Ramos (cell line): ENCODE results near the gene PGS1.

ENCODE experiments used
- in situ Hi-C: fragments of 300-500 bp; cut with MboI; formaldehyde crosslinking; loops from one replicate; pipeline ENCODE4 v1.14.3; 2022; ENCODE audit warnings: low sequenced_read_pairs; ENCODE audit not compliant: unreplicated experiment

PGS1 gene

GRCh38 chr17:78346605-78347250 lies 31.7 kb upstream of the PGS1 start:
- in situ Hi-C loops, result no loop called here

GRCh38 chr17:78347453-78347852 lies 31.0 kb upstream of the PGS1 start:
- in situ Hi-C loops, result no loop called here

GRCh38 chr17:78348055-78348770 lies 30.2 kb upstream of the PGS1 start:
- in situ Hi-C loops, result no loop called here

DNA sequence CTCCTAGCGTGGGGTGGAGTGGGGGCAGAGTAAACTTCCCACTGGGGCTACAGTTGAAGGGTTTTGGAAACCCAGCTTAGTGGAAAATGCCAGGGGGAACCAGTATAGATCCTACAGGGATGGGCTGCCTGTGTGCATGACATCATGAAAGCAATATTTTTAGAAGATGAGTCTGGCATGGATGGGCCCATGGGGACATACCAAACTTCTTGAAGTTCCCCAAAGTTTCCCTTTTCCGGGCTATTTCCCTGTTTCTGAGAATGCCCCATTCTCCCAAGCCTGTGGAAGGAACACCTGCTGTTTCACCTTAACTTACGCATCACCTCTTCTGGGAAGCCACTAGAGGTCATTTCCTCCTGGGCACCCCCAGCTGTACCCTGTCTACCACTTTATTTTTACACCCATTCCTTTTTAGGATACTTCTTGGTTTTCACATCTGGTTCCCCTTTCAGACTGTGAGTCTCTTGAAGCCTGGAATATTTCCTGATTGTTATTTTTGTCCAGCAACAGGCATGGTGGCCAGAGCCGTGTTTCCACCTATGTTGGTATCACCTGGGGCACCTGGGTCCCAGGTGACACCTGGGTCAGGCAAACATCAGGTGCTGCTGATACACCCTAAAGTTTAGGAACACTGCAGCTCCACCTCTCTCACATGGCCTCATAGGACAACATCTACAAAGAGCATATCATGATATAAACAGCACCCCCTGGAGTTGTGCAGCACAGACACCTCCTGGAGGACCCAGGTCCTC lies 28.4 kb upstream of the PGS1 start:
- in situ Hi-C loops, result no loop called here

GRCh38 chr17:78351449-78352006 lies 26.9 kb upstream of the PGS1 start:
- in situ Hi-C loops, result no loop called here

GRCh38 chr17:78353834-78354233 lies 24.6 kb upstream of the PGS1 start:
- in situ Hi-C loops, result no loop called here

DNA sequence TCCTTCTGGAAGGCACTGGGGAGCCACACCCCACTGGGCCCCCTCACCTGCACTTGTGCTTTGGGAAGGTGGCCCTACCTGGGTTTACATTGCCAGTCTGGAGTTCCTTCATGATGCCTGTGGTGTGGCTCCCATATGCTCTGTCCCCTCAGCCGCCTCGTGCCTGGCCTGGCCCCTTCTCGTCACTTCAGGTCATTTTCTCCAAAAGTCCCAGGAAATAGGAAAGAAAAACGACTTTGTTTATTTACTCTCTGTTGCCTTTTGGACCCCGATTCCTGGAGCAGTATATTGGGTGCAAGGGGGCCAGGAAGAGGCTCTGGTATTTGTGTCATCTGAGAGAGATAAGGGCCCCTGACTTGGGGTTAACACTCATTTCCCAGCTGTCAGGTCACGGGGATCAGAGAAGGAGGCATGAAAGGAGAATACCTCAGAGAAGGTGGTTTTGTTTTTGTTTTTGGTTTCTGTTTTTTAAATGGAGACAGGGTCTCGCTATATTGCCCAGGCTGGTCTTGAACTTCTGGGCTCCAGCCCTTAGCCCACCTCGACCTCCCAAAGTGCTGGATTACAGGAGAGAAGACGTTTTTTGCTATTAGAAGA lies 23.3 kb upstream of the PGS1 start:
- in situ Hi-C loops, result no loop called here

GRCh38 chr17:78355701-78356100 lies 22.7 kb upstream of the PGS1 start:
- in situ Hi-C loops, result no loop called here

DNA sequence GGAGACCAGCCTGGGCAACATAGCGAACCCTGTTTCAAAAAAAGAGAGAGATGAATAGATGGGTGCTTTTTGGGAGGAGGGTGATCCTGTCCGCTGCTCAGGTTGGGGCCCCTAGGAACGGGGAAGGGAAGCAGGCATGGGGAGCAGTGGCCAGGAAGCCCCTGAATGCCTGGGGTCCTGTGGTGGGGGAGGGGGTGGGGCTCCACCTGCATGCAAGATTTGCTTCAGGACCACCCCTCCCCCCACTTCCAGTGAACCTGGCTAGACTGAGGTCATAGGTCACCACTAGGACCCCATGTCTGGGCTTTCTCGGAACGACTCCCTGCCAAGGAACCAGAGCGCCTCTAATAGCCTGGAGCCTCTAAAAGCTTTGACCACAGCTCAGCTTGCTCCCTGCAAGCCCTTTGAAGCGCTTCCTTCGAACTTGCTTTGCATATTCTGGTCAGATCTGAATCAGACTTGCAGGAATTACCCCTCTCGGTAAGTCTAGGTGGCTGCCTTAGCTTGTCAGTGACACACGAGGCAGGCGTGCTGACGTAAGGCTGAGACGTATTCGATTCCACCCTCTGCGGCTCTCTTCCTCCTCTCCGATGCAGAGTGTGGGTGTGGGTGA lies 22.2 kb upstream of the PGS1 start:
- in situ Hi-C loops, result no loop called here

- in situ Hi-C loops, result no loop called here
Measured at GRCh38 chr17:78357177-78357586, 21.3 kb upstream of the PGS1 start.

- in situ Hi-C loops, result no loop called here
Measured at GRCh38 chr17:78357672-78358537, 20.5 kb upstream of the PGS1 start.

DNA sequence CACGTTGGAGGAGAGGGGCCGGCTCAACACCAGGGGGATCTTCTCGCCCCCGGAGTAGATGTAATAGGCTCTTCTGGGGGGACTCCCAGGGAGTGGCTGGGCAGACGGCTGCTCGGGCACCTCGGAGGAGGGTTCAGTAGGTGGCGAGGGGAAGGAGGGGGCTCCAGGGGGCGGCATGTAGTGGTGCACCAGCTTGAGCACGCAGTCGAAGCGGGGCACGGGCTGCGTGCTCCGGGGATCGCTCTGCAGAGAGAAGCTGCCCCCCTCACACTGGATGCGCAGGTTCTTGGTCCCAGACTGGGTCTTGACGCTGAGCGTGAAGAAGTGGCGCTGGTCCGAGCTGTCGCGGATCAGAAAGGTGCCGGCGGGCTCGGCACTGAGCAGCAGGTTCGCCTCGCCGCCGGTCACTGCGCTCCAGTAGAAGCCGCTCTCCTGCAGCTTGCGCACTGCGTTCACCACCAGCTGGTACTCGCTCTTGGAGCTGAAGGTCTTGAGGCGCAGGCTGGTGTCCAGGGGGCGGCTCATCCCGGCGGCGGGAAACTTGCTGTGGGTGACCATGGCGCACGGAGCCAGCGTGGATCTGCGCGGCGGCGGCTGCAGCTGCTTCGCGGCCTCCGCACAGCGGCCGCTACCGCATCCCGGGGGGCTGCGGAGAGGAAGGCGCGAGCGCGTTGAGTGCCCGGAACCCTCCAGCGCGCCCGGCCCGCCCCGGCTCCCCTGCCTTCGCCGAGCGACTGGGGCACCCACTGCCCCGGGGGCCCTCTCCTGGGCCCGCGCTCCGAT lies 19.7 kb upstream of the PGS1 start:
- in situ Hi-C loops, result no loop called here

DNA sequence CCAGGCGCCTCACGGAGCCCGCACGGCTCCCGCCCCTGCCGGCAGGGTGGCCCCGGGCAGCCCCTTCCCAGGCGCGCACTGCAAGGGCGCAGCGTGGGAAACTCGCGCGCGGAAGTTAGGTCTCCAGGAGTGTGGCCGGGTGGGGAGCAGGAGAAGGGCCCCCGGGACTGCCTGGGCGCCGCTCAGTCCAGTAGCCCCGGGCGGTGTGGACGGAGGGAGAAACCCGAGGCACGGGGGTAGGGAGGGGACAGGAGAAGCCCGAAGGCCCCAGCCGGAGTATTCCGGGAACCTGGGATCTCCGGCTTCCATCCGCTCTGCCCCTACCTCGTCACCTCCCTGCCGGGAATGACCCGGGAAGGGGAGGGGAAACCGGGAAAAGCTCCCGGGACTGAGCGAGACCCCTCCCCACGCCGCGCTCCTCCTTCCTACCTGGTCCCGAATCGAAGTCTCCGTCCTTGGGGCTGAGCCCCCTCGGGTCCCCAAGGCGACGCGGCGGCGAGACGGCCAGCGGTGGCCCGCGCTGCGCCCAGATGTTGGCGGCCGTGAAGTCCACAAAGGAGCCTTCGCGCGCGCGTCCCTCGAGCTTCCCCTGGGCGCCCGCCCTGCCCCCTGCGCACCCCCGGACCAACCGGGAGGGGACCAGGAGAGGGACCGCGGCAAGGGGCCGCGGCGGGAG lies 19.0 kb upstream of the PGS1 start:
- in situ Hi-C loops, result no loop called here

- in situ Hi-C loops, result no loop called here
Measured at GRCh38 chr17:78359997-78360370, 18.5 kb upstream of the PGS1 start, which contains the start of gene SOCS3. Gene SOCS3 (minus strand): TSS chr17:78360077. CDS start chr17:78359095, 982 bp downstream.

DNA sequence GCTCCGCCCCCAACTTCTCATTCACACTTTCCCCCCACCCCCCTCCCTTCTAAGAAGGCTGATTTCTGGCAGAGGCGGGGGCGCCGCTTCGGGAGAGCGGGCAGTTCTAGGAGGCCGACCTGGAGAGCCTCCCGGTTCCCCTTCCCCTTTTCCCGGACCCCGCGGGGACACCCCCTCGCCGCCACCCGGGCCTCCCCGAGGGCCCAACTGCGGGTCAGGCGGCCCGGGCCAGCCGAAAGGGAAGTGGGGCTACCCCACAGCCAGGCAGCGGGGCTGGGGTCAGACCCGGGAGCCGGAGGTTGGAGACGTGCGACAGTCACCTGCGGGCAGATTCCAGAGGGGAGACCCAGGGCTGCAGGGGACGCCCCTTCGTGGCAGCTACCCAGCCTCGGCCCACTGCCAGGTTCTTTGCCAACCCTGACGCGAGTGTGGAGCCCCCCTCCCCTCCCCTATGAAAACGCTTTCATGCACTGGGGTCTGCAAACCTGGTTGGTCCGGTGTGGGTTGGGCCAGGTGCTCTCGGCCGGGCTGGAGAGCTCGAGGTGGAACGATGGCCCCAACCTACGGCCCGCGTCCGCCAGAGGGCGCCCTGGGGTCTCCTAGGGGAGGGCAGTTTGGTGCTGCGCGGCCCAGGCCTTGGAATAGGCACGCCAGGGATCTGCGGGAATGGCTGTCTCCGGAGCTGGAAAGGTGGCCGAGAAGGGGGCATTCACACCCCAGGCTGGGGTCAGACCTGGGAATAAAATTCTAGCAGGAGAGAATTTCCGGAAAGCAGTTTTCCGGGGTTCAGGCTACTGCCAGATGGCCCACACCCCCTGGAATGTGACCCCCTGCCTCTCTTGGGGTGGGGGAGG lies 17.9 kb upstream of the PGS1 start:
- in situ Hi-C loops, result no loop called here

DNA sequence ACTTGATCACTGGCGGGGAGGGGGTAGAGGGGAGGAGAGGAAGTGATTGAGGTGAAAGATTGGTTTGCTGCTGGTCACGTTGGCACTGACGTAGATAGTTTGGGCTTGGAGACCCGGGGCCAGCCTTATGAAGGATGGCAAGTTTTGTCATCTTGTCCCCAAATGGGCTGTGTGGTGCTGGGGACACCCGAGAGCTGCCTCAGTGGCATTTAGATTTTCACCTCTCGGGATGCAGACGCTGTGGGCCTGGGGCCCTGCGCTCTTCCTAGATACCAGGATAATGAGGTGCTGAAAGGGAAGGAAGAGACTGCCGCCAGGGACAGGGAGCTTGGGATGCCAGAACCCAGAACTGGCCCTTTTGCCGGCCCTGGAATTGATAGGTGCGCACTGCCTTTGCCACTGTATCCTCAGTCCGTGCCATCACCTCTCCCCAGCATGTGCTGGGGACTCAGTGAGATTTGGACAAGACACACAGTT lies 17.2 kb upstream of the PGS1 start:
- in situ Hi-C loops, result no loop called here

DNA sequence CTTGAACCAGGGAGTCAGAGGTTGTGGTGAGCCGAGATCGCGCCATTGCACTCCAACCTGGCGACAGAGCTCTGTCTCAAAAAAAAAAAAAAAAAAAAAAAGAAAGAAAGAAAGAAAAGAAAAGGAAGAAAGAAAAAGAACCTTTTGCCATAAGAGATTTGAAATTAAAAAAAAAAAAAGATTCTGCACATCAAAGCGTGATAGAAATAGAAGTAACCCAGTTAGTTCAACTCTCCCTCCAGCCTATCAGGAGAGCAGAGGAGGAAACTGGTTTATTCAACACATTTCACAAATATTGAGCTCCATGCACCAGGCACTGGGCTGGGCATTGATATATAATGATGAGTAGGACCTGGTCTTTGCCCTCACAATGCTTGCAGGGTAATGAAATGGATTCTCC lies 16.2 kb upstream of the PGS1 start:
- in situ Hi-C loops, result no loop called here
